OCI-LY7 (cell line): Measurements from ENCODE around the gene SLBP. TPM values are rescaled to one million over a fixed set of nuclear protein-coding genes. Genes with fewer than 3 reads are reported as not detected.

Experiments
- BruUV-seq: library from RNA; stranded (reverse); fragments of 400-500 nt; replicated peaks from 2 replicates; lab custom pipeline; 2021; lab: Mats Ljungman, UMichigan
- CTCF ChIA-PET: fragments of 300-600 bp; sonication (Branson Sonifier 250); formaldehyde crosslinking; loops from one replicate; lab custom pipeline; 2022; ENCODE audit warnings: antibody characterized with exemption; ENCODE audit not compliant: unreplicated experiment; lab: Charles Lee
- POLR2A ChIA-PET: fragments of 300-600 bp; sonication (Branson Sonifier 250); formaldehyde crosslinking; loops from one replicate; lab custom pipeline; 2022; ENCODE audit warnings: antibody characterized with exemption; lab: Charles Lee
- DNase-seq: peaks from one replicate; pipeline ENCODE4 v3.0.0-alpha.2; 2015; ENCODE audit warnings: low spot score
- H2AFZ ChIP-seq: fragments of 200-600 bp; sonication (generic), shearing (Covaris generic); 2 replicates; pipeline ENCODE4 v1.6.1; 2014; ENCODE audit warnings: mild to moderate bottlenecking, antibody characterized with exemption, low read length, moderate library complexity
- H3K27ac ChIP-seq: fragments of 200-600 bp; sonication (generic); 2 replicates; pipeline ENCODE4 v1.5.1; 2014; ENCODE audit warnings: mixed run types, low read depth, mild to moderate bottlenecking, moderate library complexity, low read length, inconsistent platforms; ENCODE audit not compliant: poor library complexity, severe bottlenecking
- H3K36me3 ChIP-seq: fragments of 200-600 bp; sonication (generic); 2 replicates; pipeline ENCODE4 v1.6.1; 2014; ENCODE audit warnings: mild to moderate bottlenecking, antibody characterized with exemption, low read length, moderate library complexity, mixed read lengths; ENCODE audit not compliant: insufficient read depth
- H3K4me1 ChIP-seq: fragments of 200-600 bp; sonication (generic); 2 replicates; pipeline ENCODE4 v1.5.1; 2014; ENCODE audit warnings: mild to moderate bottlenecking, low read length; ENCODE audit not compliant: insufficient read depth, poor library complexity, severe bottlenecking
- H3K4me2 ChIP-seq: fragments of 200-600 bp; sonication (generic); 2 replicates; pipeline ENCODE4 v1.6.1; 2014; ENCODE audit warnings: mild to moderate bottlenecking, low read length
- H3K4me3 ChIP-seq: fragments of 200-600 bp; sonication (generic); 2 replicates; pipeline ENCODE4 v1.5.1; 2014; ENCODE audit warnings: mild to moderate bottlenecking, low read depth, low read length; ENCODE audit not compliant: poor library complexity, severe bottlenecking
- H3K79me2 ChIP-seq: fragments of 200-600 bp; sonication (generic); 2 replicates; pipeline ENCODE4 v1.6.1; 2016; ENCODE audit warnings: low read depth, mild to moderate bottlenecking, low read length, moderate library complexity, mixed read lengths; ENCODE audit not compliant: insufficient read depth
- H3K9me2 ChIP-seq: fragments of 200-600 bp; sonication (generic); 2 replicates; pipeline ENCODE4 v1.6.1; 2016; ENCODE audit warnings: mild to moderate bottlenecking, low read length, mixed read lengths; ENCODE audit not compliant: insufficient read depth
- H3K9me3 ChIP-seq: fragments of 200-600 bp; sonication (generic); 2 replicates; pipeline ENCODE4 v1.6.1; 2014; ENCODE audit warnings: mild to moderate bottlenecking, mixed run types, low read length, mixed read lengths
- H4K20me1 ChIP-seq: fragments of 200-600 bp; sonication (generic); 2 replicates; pipeline ENCODE4 v1.6.1; 2014; ENCODE audit warnings: mild to moderate bottlenecking, antibody characterized with exemption, low read length, moderate library complexity, mixed read lengths; ENCODE audit not compliant: insufficient read depth
- CTCF ChIP-seq: fragments of 200-600 bp; sonication (generic); conservative IDR thresholded peaks from 2 replicates; pipeline ENCODE4 v1.5.1; 2014; ENCODE audit warnings: mild to moderate bottlenecking, antibody characterized with exemption, low read length, moderate library complexity, mixed read lengths
- EZH2phosphoT487 ChIP-seq: fragments of 200-600 bp; sonication (generic); IDR thresholded peaks from 2 replicates; pipeline ENCODE4 v1.6.1; 2018; ENCODE audit warnings: low read depth, borderline replicate concordance, mild to moderate bottlenecking, mixed run types, antibody characterized with exemption, low read length, moderate library complexity, mixed read lengths
- intact Hi-C: fragments of 100-400 bp; cut with micrococcal nuclease; formaldehyde crosslinking; loops from one replicate; pipeline ENCODE4 v1.10.0; 2022; ENCODE audit not compliant: unreplicated experiment
- total RNA-seq, 2 experiments: library from RNA; depleted of rRNA in 1 of 2; stranded (reverse); fragments of >200 nt in 1 of 2; shearing (Covaris generic) in 1 of 2; gene quantifications; 2 replicates each; pipeline ENCODE4 v1.2.3, GENCODE V29; 2014 to 2022

SLBP gene
- total RNA-seq, 2 experiments from 2014 or later: 159 to 196 TPM

- no peaks in the 10 kb centered on the region for H4K20me1 ChIP-seq
- ChIA-PET CTCF (no interaction called here), POLR2A (interaction anchor here (0.6 to 0.7 kb wide), 2 partner anchors 92 to 693 kb away, joined by 3 read pairs; no protein-coding TSS in a partner anchor)
- H3K4me3 ChIP-seq: no peak overlapping the region
- H3K79me2 ChIP-seq: no peaks in the 10 kb centered on the region
- no peak overlapping the region for H2AFZ ChIP-seq
- H3K9me2 ChIP-seq: no peaks in the 10 kb centered on the region
- intact Hi-C loops: no loop called here
- DNase-seq: no peak
- H3K36me3 ChIP-seq: no peaks in the 10 kb centered on the region
- no peak overlapping the region for H3K4me2 ChIP-seq
- BruUV-seq: no TSS peak
- TF ChIP-seq EZH2phosphoT487 (no peak), CTCF (no peak)
- 0 out of 2 replicates have a peak, but pooled peaks cover 3% of the 10 kb centered on the region for H3K9me3 ChIP-seq
- no peaks in the 10 kb centered on the region for H3K4me1 ChIP-seq
- no peak overlapping the region for H3K27ac ChIP-seq
Measured at GRCh38 chr4:1664141-1664540, 48.0 kb downstream of the SLBP start.

GRCh38 chr4:1663549-1663948 is 48.6 kb downstream of the SLBP start:
- no TSS peak for BruUV-seq
- Histone ChIP-seq H3K79me2 (no peaks in the 10 kb centered on the region), H3K9me2 (no peaks in the 10 kb centered on the region), H2AFZ (no peak overlapping the region), H3K4me1 (no peaks in the 10 kb centered on the region), H3K4me2 (no peak overlapping the region), H3K4me3 (no peak overlapping the region), H4K20me1 (no peaks in the 10 kb centered on the region), H3K9me3 (0 out of 2 replicates have a peak, but pooled peaks cover 3% of the 10 kb centered on the region), H3K27ac (no peak overlapping the region), H3K36me3 (no peaks in the 10 kb centered on the region)
- ChIA-PET POLR2A (interaction anchor here (0.6 kb wide), 1 partner anchor 93 kb away, joined by 3 read pairs; no protein-coding TSS in a partner anchor), CTCF (no interaction called here)
- TF ChIP-seq EZH2phosphoT487 (no peak), CTCF (no peak)
- intact Hi-C loops: no loop called here
- DNase-seq: no peak

GRCh38 chr4:1661695-1662094 is 50.4 kb downstream of the SLBP start:
- CTCF ChIA-PET: no interaction called here
- no TSS peak for BruUV-seq

More at GRCh38 chr4:1661695-1662094, 50.4 kb downstream of the SLBP start:
- H3K36me3 ChIP-seq: no peaks in the 10 kb centered on the region
- no peak overlapping the region for H3K4me2 ChIP-seq
- H3K4me1 ChIP-seq: no peaks in the 10 kb centered on the region
- no peak overlapping the region for H3K27ac ChIP-seq
- H3K9me3 ChIP-seq: 0 out of 2 replicates have a peak, but pooled peaks cover 3% of the 10 kb centered on the region
- no peaks in the 10 kb centered on the region for H3K9me2 ChIP-seq
- POLR2A ChIA-PET: no interaction called here
- no peak overlapping the region for H2AFZ ChIP-seq
- no peak overlapping the region for H3K4me3 ChIP-seq
- intact Hi-C loops: no loop called here
- TF ChIP-seq EZH2phosphoT487: no peak
- TF ChIP-seq CTCF: no peak
- DNase-seq: no peak
- H4K20me1 ChIP-seq: no peaks in the 10 kb centered on the region
- H3K79me2 ChIP-seq: no peaks in the 10 kb centered on the region
